RPMI8226 (cell line): ENCODE measurements around the gene REXO4.
A peak's percentile ranks its signal among the peaks of the same experiment; 100 is the strongest.
"Not testable (repeated sequence)": the region's sequence is repeated elsewhere in the genome, so short reads cannot be mapped to it uniquely, and the experiment has no call there.

Experiments used
- DNase-seq: peaks from one replicate; pipeline ENCODE4 v3.0.0-alpha.2; 2015

REXO4 gene

DNA sequence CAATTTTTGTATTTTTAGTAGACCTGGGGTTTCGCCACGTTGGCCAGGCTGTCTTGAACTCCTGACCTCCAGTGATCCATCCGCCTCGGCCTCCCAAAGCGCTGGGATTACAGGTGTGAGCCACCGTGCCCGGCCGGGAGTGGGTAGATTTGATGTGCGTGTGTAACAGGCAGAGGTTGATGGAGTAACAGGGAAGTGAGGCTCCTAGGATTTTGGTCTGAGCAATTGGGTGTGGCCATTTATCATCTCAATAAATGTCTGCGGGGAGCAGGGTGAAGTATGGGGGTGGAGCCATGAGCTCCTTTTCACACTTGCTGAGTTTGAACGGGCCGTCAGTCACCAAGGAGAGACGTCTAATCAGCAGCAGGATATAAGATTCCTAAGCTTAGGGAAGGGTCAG lies 1.2 kb upstream of the REXO4 start:
- no peak for DNase-seq

DNA sequence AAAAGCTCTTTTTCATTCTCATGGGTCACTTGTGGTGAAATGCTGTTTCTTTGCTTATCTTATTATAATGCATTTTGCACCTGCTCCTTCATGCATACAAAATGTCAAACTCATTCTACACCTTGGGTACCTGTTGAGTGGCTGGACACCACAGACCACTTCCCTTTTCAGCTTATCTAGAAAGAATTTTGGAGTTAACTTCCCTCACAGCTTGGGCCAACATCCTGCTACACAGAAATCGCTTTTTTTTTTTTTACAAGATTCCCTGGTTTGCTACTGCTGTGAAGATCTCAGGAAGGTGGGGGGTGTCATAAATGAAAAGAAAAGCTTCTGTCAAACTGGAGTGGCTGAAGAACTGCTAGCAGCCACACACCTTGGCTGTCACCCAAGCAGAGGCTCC lies 2.6 kb downstream of the REXO4 start:
- no peak for DNase-seq

DNA sequence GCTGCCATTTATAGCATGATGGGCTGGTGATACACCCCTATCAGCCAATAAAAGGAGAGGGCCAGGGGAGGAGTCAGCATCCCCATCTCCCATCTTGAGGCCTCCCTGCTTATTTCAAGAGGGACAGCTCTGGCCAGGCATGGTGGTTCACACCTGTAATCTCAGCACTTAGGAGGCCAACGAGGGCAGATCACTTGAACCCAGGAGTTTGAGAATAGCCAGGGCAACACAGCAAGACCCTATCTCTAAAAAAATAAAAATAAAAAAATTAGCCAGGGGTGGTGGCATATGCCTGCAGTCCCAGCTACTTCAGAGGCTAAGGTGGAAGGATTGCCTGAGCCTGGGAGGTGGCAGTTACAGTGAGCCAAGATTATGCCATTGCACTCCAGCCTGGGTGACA lies 9.8 kb downstream of the REXO4 start:
- DNase-seq: no peak

GRCh38 chr9:133406480-133407307 lies 11.1 kb downstream of the REXO4 start:
- peak; percentile 80 for DNase-seq

DNA sequence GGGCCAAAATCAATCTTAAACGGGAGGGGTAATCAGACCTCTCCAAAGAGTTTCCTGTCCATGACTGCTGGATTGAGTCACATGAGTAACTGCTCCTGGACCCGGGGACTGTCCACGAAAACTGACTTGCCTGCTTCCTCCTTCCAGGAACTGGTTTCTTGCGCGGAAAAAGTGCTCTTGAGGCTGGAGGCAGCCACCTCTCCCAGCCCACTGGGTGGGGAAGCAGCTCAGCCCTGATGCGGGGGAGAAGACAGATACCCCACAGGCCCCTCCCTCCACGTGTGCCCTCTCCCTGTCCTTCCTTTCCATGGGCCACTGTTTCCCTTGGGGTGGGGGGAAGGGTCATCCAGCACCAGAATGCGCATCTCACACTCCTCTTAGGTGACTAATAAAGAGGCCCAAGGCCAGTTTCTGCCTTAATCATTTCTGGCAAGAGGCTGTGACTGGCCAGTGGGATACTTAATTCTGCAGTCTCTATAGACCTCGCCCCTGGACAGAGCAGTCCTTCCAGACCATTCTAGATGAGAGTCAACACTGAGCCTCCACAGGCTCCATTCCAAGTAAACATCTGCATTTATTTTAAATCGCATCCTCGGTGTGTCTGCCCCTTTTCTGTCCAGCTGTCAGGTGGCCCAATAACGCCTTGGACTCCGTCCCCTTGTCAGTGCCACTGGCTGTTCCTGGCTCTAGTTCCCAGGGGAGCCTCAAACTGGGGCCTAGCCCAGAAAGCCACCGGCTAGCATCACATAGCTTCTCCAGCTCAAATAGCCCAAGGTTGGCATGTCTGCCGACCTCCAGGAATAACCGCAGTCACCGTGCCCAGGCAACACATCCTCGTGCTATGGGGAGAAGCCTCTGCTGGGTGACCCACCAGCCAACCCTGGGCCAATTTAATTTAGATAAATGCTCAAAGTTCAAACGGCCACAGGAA lies 12.0 kb downstream of the REXO4 start:
- DNase-seq: no peak

DNA sequence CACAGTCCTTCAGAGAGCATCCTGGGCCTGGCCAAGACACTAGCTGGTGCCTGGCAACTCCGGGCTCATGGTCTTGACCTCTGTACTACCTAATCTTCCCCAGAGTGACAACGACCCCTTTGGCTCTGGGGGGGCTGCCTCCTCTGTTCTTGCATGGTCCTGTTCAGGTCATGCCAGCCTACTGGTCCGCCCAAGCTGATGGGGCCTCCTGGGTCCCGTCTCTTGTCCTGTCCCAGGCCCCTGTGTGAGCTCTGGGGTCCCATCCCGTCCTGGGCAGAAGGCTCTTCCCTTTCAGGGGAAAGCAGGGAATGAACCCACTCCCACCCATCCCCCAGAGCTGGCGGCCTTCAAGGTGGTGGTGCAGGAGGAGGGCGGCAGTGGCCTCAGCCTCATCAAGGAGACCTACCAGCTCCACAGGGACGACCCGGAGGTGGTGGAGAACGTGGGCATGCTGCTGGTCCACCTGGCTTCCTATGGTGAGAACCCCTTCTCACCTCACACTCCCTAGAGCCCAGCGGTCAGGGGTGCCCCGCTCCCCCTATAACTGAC lies 13.3 kb downstream of the REXO4 start:
- DNase-seq: no peak

- peak; percentile 72 for DNase-seq
Measured at GRCh38 chr9:133403766-133404453, 13.9 kb downstream of the REXO4 start.

- DNase-seq: no peak
Measured at GRCh38 chr9:133402689-133403088, 15.1 kb downstream of the REXO4 start.

- DNase-seq: no peak
Measured at GRCh38 chr9:133401588-133401987, 16.2 kb downstream of the REXO4 start.

GRCh38 chr9:133400292-133400691 lies 17.5 kb downstream of the REXO4 start:
- DNase-seq: no peak

DNA sequence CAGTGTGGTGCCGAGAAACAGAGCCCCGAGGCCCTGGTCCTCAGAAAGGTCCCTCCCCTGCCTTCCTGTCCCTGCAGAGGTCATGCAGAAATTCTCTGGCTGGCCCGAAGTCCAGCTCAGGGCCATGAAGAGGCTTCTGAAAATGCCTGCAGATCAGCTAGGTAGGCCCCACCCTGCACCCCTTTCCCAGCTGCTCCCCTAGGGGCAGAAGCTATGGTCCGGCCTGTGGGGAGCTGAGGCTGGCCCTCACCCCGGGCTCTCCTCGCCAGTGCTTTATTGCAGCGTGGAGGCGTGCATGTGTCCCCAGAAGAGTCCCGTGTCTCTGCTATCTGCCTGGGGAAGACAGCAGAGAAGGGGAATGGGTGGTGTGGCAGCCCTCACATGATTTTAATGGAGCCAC lies 19.9 kb downstream of the REXO4 start:
- no peak for DNase-seq

- DNase-seq: no peak
Measured at GRCh38 chr9:133397370-133397769, 20.4 kb downstream of the REXO4 start.

DNA sequence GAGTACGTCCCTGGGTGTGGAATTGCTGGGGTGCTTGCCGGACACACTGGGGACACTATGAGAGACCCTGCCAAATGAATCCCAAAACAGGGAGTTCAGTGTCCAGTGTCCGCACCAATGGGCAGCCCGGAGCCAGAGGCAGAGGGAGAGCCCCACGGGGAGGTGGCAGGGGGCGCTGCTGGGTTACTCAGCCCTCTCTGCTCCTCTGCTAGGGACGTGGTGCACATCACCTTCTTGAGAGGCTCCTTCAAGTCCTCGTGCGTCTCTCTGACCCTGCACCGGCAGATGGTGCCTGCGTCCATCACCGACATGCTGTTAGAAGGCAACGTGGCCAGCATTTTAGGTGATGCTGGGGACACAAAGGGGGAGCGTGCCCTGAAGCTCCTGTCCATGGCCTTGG lies 20.9 kb downstream of the REXO4 start:
- peak; percentile 59 for DNase-seq

DNA sequence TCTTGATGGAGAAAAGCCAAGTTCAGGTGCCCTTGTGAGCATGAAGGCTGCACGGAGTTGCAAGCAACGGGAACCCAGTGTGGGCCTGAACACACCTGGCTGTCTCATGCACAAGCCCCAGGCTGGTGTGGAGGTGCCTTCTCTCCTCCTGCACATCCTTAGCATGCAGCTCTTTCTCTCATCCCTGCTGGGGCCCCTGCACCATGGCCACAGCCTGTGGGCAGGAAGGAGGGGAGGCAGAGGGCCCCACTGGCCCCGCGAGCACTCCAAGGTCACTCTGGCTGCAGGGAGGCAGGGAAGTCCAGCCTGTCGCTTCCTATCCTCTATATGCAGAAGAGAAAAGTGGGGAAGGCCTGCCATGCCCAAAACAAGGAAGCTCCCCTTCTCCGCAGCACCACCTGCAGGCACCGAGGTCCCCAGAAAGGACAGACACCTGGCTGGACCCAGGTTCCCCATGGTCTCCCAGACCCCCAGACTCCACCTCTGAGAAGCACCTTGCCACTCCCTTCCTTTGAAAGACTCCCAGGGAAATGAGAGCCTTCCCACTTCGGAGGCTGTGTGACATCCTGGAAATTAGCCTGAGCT lies 23.0 kb downstream of the REXO4 start:
- DNase-seq: no peak

DNA sequence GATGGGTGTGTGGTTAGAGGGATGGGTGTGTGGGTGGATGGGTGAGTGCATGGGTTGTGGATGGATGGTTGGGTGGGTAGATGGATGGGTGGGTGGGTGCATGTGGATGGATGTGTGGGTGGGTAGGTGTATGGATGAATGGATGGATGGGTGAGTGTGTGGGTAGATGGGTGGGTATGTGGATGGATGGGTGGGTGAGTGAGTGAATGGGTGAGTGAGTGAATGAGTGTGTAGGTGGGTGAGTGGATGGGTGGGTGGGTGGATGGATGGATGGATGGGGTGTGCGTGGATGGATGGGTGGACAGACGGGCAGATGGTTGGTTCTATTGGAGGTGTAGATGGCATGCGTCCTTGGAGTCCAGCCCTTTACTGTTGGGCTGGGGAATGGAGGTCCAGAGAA lies 24.4 kb downstream of the REXO4 start:
- no peak for DNase-seq

DNA sequence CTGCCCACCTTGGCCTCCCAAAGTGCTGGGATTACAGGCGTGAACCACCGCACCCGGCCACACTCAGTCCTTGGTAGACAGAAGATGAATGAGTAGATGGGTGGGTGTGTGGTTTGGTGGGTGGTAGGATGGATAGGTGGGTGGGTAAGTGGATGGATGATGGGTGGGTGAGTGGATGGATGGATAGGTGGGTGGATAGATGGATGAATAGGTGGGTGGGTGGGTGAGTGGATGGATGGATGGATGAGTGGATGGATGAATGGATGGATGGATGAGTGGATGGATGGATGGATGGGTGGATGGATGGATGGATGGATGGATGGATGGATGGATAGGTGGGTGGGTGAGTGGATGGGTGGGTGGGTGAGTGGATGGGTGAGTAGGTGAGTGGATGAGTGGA lies 25.5 kb downstream of the REXO4 start:
- not testable (repeated sequence) for DNase-seq

DNA sequence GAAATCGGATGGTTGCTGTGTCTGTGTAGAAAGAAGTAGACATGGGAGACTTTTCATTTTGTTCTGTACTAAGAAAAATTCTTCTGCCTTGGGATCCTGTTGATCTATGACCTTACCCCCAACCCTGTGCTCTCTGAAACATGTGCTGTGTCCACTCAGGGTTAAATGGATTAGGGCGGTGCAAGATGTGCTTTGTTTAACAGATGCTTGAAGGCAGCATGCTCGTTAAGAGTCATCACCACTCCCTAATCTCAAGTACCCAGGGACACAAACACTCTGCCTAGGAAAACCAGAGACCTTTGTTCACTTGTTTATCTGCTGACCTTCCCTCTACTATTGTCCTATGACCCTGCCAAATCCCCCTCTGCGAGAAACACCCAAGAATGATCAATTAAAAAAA lies 26.4 kb downstream of the REXO4 start:
- DNase-seq: not testable (repeated sequence)

DNA sequence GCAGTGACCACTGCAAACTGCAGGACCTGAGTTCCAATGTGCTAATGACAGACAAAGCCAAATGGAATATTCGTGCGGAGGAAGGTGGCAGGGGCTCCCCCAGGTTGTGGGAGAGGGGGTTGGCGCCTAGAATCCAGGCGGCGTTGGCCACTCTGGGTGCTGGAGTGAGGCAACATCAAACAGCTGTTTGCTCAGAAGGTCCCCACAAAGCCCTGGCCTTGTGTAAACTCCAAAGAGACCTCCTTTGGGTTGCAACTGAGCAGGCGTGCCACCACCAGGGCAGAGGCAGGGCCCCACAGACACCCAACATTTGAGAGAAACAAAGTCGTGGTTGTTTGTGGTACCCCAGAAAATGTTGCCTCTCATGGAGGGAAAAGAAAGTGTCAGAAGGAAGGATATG lies 27.1 kb downstream of the REXO4 start:
- DNase-seq: no peak

GRCh38 chr9:133389562-133389961 lies 28.2 kb downstream of the REXO4 start:
- no peak for DNase-seq

- no peak for DNase-seq
Measured at GRCh38 chr9:133389025-133389557, 28.7 kb downstream of the REXO4 start.

DNA sequence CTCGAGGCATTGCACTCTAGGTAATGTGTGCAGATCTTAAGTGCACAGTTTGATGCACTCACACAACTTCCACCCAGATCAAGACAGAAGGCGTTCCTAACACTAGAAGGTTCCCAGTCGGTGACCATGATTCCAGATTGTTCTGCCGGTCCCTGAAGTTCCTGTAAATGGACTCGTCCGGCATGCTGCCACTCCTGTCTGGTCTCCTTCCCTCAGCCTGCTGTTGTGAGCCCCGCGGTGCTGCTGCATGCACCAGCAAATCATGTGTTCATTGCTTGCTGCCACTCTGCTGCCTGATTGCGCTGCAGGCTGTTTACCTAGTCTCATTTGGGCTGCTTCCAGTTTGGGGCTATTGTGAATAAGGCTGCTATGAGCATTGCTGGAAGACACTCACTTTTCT lies 30.1 kb downstream of the REXO4 start:
- DNase-seq: peak; percentile 1

DNA sequence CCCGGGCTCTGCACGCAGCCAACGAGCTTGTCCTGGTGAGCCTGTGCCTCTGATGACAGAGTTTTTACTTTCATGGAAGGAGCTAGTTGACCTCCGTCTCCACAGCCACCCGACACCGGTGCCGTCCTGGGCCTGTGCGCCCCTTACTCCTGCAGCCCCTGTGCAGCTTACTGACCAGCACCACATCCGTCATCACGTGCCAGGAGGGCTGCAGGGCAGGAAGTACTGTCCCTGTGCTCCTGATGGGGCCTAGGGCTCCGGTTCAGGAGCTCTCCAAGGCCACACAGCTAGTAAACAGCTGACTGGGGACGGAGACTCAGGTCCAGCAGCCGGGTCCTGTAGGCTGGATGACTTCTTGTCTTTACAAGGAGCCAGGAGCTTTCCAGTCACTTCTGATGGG lies 31.5 kb downstream of the REXO4 start:
- no peak for DNase-seq
